Activated CD4-positive, alpha-beta T cell treated with anti-CD3 and anti-CD28 coated beads, Interleukin-2, amount 50 U/mL, for 16 hours (primary cell): Measurements from ENCODE around the gene ANTXR1.
"Not testable (repeated sequence)": the region's sequence is repeated elsewhere in the genome, so short reads cannot be mapped to it uniquely, and the experiment has no call there.

Source experiments
- DNase-seq: peaks from one replicate; pipeline ENCODE4 v3.0.0-alpha.2; 2020

The ANTXR1 gene

GRCh38 chr2:69167469-69167822 is 154.5 kb downstream of the ANTXR1 start:
- no peak for DNase-seq

GRCh38 chr2:69168144-69168813 is 155.3 kb downstream of the ANTXR1 start:
- DNase-seq: no peak

DNA sequence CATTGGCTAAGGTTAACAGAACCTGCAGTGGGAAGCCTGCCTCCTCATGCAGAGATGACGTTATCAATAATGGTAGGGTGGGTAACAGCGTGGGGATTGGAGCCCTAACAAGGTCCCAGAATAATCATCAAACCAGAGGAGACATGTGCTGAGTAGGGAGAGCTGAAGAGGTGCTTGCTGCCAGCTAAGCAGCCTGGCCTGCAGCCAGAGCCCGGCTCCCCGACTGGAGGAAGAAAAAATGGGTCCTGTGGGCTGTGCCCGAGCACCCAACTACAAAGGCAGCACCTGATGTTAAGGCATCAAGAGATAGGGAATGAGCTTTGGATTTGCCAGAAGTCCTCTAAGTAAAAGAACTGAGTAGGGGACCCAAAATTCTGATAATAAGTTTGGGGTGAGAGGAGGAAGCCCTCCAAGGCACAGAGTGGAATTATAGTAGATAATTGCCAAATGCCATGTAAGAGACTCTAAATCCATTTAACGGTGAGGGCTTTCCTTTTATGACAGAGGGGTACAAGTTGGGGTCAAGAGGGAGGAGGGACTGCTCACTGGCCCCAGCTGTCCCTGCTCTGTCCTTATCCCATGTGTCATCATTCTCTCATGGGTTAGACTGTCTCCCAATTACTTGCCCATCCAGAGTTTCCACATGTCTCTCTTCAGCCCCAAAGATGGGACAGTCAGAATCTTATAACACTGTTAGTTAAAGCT is 156.1 kb downstream of the ANTXR1 start:
- no peak for DNase-seq

DNA sequence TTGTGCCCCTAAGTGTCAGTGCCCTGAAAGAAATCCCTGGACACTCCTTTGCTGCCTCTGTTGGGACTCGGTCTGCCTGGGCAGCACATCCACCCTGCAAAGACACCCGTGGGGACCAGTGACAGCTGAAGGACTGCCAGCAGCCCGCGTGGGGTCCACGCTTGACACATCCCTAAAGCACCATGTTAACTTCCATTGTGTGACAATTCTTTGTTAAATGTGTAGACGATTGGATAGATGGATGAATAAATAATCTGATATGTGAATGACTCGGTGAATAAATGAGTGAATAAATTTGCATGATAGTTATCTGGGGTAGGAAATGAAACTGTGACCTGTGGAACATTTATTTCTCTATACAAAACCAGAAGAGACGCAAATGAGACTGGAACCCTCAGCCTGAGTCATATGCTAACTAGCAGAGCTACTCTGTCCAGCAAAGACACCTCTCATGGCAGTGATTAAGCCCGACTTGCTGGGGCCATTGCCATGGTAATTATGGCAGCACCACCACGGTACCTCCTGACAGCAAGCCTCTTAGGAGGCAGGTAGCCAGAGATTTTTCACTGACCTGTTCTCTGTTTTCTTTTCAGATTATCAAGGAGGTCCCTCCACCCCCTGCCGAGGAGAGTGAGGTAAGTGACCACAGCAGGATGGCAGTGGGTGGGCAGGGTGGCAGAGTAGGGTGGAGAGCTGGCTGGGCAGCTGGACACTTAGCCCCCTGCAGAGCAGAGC is 156.8 kb downstream of the ANTXR1 start:
- DNase-seq: no peak

- DNase-seq: no peak
Observed at GRCh38 chr2:69170661-69171060, 157.7 kb downstream of the ANTXR1 start.

DNA sequence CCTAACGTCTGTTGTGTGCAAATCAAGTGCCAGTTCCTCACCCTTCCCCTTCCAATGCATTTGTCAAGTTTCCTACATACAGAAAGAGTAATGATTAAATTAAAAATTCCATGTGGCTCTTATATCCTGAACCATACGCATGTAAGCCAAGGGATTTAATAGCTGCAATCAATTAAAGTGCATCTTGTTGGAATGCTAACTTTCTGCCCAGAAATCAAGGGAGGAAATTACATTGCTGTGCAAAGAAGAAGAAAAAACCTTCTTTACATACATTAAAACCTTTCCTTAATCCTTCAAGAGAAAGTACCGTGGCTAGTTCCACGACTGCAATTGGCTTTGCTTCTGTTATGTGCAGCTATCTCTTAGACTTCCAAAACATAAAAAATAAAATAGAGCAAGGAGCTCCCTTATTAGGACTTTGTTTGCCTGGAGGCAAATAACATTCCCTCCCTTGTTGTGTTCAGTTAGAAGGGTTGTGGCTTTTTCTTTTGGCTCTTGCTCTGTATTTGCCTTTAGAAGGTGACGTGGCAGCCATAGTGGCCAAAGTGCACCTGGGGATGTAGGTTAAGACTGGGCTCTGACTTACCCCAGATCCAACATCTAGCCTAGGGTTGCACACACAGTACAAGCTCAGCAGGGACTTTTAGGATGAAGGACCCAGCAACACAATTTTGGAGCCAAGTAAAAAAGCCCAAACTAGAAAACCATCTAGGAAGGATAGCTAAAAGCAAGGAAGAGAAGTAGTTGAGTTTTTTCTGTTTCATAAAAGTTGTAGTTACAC is 158.3 kb downstream of the ANTXR1 start:
- no peak for DNase-seq

DNA sequence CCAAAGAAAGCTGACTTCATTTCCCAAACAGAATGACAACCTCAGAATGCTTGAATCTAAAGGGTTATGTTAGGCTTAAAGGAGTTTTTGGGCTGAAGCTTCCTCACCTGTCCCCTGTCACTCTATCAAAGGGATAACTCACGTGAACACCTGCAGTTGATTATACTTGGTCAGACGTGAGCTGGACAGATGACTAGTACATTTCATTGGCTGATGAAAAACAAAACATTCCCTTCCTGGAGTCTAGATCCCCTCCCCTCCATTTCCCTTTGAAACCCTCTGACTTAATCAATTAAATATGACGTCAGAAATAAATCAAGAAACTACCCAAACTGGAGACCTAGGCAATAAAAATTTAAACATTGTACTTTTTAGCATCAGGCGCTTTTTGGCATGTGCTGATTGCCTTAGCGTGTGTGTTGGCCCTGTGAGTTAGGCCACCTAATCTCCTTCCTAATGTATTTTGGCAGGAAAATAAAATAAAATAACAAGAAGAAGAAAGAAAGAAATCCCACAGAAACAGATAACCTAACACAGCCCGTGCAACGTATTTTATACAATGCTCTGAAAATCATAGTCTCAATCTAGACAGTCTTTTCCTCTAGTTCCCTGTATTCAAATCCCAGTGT is 159.0 kb downstream of the ANTXR1 start:
- no peak for DNase-seq

GRCh38 chr2:69173706-69174105 is 160.7 kb downstream of the ANTXR1 start:
- no peak for DNase-seq

GRCh38 chr2:69174211-69174610 is 161.2 kb downstream of the ANTXR1 start:
- DNase-seq: not testable (repeated sequence)

DNA sequence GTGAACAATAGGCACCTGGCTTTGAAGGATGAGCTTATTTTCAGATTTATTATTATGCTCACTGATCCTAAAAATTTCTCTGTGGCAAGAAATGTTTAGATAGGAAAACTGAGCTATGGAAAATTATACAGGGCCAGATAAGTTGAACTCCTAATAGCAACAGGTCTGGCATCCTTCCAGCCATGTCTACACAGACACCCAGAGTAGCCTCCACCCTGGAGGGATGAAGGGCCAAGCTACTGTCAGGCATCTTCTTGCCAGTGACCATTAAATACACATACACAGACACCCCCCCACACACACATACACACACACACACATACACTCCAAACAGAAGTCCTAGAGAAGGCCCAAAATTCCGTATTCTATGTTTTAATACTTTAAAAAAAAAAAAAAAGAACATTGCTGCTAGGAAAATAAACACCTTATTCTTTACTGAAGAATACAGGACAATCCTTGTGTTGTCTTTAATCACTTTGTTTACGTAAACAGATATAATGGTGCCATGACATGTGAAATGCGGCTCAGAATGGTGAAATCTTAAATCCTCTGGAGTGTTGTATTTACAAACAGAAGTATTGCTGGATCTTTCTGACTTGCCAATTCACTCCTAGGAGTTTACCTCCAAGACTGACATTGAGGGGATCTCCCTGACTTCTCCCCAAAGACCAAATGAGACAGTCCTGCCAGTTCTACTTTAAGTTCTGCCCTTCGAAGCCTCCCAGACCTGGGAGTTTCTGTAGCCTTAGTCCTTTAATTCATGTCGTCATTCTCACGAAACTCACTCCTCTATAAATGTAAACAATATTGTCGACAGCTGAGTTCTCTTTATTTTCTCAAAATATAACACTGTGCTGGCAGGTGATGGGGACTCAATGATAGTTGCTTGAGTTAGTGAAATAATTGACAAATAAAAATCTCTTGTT is 163.1 kb downstream of the ANTXR1 start:
- no peak for DNase-seq

DNA sequence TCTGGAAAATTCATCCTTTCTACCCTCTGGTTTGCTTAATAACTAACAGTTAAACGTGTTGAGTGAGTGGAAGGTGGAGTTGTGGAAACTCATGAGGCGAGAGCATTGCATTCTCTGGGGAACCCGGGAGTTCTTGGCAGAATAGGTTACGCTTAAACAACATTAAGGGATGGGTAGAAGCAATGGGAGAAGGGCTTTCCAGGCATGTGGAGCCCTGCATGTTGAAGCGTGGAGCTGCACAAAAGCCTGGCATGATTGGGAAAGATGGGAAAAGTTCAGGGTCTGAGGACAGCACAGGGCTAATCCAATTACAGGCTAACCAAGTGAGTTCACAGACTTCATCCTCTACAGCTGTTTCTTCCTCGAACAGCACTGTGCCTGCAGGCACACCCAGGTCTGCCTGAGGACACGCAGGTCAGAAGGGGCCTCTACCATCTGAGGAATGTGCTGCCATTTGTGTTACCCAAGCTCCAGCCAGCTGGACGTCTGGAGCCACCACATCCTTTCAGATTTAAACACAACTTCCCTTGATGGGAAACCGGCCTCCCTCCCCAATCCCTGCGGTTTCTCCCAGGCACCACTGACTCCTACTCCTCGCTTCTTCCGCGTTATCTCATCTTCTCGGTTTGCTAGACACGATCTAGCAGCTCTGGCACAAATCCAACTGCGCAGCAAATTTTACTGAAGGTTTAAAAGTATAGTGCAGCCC is 164.2 kb downstream of the ANTXR1 start:
- DNase-seq: no peak

GRCh38 chr2:69177785-69178636 is 165.0 kb downstream of the ANTXR1 start:
- DNase-seq: no peak

GRCh38 chr2:69178756-69179155 is 165.8 kb downstream of the ANTXR1 start:
- no peak for DNase-seq

DNA sequence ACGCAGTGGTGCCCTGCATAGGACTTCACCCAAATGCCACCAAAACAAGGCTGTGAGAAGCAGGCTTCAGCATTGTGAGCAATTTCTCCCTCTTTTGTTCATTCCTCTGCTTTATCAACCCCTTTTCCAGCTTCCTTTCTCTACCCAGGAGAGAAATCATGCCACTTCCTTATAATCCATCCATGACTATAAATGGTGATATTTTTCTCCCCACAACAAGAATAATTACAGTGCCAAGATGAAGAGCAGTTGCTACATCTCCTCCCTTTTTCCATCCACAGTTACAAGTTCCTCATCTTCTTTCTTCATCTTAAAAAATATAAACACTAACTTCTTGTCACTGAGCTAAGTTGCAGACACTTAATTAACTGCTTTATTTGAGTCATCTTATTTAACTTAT is 167.2 kb downstream of the ANTXR1 start:
- no peak for DNase-seq

DNA sequence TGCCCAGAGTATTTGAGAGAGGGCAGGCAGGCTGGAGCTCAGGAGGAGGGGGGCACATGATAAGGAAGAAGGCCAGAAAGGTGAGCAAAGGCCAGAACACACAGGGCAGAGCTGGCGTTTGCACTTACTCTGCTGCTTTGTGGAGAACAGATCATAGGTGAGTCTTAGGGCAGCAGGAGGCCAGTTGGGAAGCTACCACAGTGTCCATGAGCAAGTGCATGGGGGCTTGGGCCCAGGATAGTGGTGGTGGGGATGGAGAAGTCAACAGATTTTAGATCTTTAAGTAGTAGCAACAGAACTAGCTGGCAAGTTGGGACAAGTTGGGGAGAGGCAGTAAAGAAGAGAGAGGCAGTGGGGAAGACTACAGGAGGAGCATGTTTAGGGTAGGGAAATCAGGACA is 168.0 kb downstream of the ANTXR1 start:
- no peak for DNase-seq

GRCh38 chr2:69181806-69182427 is 168.9 kb downstream of the ANTXR1 start:
- no peak for DNase-seq

DNA sequence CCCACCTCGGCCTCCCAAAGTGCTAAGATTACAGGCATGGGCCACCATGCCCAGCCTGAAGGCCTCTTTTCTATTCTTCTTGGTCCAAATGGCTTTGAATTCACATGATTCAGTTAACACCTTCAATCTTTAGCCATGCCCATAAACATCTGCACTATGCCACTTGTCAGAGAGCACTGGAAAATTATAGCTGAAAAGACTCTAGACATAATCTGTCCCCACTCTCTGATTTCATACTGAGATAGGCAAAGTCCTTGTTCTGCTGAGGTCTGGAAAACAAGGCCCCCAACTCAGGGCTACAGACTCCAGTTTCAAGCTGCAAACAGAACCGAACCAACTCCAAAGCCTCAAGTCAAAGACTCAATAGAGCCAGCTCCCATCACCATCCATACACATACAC is 170.7 kb downstream of the ANTXR1 start:
- DNase-seq: no peak

DNA sequence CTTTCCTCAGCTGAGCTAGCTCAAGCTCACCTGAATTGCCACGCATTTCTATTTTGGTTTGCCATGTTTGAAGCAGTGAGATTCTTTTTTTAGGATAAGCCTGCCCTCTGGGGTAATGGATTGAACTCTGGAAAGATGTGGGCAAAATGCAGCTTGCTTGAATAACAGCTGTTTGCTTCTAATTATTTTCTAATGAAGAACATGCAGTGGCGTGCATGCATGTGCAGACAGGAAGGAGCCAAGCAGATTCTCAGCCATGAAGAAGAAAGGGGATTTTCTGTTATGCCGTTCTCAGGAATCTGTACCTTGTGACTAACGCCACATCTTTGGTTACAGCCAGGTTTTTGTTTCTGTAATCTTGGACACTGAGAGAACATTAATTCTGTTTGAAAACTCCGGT is 171.2 kb downstream of the ANTXR1 start:
- no peak for DNase-seq

DNA sequence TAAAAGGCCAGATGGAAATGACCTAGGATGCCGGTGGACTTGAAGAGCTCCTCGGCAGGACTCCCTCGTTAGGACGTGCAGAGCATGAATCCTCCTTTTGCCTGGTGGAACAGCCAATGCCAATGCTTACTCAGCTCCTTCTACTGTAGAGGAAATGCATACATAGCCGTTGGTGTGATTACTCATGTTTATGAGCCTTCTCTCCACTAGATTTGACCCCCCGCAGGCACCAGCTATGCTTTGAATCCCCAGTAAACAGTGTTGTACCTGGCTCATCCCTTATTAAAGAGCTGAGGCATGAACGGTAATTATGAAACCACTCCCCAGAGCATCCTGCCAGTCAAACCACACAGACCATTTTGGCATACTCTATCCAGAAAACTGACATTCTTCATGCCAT is 172.8 kb downstream of the ANTXR1 start:
- no peak for DNase-seq

DNA sequence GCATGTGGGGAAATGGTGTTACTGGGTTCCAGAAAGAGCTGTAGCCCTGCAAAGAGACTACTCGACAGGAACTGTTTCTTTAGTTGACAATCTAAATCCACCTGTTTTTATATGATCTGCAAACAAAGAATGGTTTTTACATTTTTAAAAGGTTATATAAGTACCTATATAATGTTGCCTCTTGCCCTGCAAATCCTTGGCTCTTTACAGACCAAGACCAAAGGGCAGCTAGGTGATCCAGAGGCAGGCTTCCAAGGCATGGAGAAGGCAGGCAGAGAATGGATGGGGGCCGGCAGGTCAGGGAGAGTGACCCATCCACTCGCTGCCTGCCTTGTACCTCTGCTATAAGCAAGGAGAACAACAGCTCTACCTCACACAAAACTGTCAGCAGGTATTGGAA is 173.6 kb downstream of the ANTXR1 start:
- DNase-seq: no peak
